Left renal pelvis (tissue), 4 donors: ENCODE data around the gene ZNF764. TPM values are rescaled to one million over a fixed set of nuclear protein-coding genes. Genes with fewer than 3 reads are reported as not detected.
A peak's percentile ranks its signal among the peaks of the same experiment; 100 is the strongest.

Experiments
- DNase-seq, 4 donors: peaks; one replicate each; pipeline ENCODE4 v3.0.0-alpha.2; 2013; ENCODE audit warnings: low read depth in 4 of 4, low spot score in 3 of 4
- polyA plus RNA-seq, 4 donors: library from polyadenylated mRNA; unstranded; fragments of 120-200 nt; gene quantifications; one replicate each; pipeline ENCODE4 v1.2.1, GENCODE V29; 2013; ENCODE audit not compliant: insufficient read length in 4 of 4

ZNF764 gene
- polyA plus RNA-seq, 4 donors, result 10.2 to 15.4 (median 11.6) TPM

GRCh38 chr16:30570636-30571444, 12.7 kb upstream of the ZNF764 start:
- peak in 1 of 4 donors; percentile 38 for DNase-seq

GRCh38 chr16:30569746-30570635, 11.8 kb upstream of the ZNF764 start:
- DNase-seq, result no peak

- DNase-seq, result no peak
Measured at GRCh38 chr16:30569281-30569680, 11.1 kb upstream of the ZNF764 start.

GRCh38 chr16:30567991-30568638, 9.9 kb upstream of the ZNF764 start:
- no peak for DNase-seq

GRCh38 chr16:30567160-30567990, 9.2 kb upstream of the ZNF764 start:
- DNase-seq, result no peak

DNA sequence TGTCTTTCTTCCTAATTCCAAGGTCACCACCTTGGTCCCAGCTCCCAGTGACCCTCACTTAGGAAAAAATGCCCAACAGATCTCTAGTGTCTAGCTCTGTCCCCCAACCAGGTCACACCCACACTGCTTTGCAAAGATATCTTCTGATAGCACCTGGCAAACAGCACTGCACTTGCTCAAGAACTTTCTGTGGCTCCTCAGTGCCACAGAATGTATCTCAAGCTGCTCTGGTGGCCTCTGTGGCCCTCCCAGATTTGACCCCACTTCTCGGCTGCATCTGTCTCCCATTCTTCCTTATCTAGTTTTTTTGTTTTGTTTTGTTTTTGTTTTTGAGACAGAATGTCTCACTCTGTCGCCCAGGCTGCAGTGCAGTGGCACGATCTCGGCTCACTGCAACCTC, 8.4 kb upstream of the ZNF764 start:
- no peak for DNase-seq

GRCh38 chr16:30565984-30566383, 7.8 kb upstream of the ZNF764 start:
- no peak for DNase-seq

- DNase-seq, result no peak
Measured at GRCh38 chr16:30565526-30565925, 7.4 kb upstream of the ZNF764 start.

- DNase-seq, result no peak
Measured at GRCh38 chr16:30562021-30562420, 3.8 kb upstream of the ZNF764 start.

GRCh38 chr16:30561089-30561816, 3.1 kb upstream of the ZNF764 start:
- DNase-seq, result no peak

DNA sequence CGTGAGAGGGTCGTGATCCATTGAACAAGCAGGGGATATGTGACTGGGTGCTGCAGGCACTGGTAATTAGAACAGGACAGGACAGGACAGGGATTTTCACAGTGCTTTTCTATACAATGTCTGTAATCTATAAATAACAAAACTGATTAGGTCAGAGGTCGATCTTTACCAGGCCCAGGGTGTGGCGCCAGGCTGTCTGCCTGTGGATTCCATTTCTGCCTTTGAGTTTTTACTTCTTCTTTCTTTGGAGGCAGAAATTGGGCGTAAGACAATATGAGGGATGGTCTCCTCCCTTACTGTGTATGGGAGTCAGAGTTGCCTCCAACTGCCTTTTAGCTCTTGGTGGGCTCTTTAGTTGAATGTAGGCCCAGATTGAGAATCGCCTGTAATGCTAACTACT, 1.5 kb upstream of the ZNF764 start:
- DNase-seq, result no peak

DNA sequence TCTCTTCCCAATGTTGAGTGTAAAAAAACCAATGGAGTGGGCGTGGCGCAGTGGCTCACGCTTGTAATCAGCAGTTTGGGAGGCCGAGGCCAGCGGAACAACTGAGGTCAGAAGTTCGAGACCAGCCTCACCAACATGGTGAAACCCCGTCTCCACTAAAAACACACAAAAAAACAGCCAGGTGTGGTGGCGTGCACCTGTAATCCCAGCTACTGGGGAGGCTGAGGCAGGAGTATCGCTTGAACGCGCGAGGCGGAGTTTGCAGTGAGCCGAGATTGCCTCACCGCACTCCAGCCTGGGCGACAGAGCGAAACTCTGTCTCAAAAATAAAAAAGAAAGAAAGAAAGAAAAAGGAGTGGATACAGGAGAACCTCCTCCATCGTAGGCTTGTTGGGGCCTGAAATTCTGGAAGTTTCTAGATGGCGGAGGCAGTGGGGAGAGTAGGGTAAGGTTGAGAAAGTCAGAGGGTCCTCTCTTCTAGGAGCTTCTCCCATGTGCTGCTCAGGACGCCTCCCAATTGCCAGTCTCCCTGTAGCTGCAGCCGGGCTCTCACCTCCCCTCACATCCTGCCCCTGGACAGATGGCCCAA, 709 bp upstream of the ZNF764 start:
- no peak for DNase-seq

- DNase-seq, result no peak
Measured at GRCh38 chr16:30557707-30557956, 542 bp downstream of the ZNF764 start.

- no peak for DNase-seq
Measured at GRCh38 chr16:30556125-30556473, 2.1 kb downstream of the ZNF764 start.

DNA sequence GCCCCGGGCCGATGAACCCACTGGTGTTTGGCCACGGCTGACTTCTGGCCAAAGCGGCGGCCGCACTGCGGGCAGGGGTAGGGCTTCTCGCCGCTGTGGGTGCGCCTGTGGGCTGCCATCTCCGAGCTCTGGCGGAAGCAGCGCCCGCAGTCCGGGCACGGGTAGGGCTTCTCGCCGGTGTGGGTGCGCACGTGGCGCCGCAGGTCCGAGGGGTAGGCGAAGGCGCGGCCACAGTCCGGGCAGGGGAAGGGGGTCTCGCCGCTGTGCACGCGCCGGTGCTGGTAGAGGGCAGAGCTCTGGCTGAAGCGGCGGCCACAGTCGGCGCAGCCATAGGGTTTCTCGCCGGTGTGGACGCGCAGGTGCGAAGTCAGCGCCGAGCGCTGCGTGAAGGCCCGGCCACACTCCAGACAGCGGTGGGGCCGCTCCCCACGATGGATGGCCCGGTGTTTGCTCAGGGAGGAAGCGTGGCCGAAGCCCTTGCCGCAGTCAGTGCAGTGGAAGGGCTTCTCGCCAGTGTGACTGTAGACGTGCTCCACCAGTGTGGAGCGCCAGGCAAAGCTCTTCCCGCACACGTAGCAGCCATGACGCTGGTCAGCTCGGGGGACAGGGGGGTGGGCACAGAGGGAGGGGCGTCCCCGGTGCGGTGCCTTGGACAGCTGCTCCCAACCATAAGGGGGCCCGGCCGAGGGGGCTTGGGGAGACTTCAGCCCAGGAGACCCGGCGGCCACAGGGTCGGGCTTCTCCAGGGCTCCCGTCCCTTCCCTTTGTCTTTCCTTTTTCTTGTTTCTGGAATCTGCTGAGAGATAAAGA, 2.7 kb downstream of the ZNF764 start:
- DNase-seq, result no peak

DNA sequence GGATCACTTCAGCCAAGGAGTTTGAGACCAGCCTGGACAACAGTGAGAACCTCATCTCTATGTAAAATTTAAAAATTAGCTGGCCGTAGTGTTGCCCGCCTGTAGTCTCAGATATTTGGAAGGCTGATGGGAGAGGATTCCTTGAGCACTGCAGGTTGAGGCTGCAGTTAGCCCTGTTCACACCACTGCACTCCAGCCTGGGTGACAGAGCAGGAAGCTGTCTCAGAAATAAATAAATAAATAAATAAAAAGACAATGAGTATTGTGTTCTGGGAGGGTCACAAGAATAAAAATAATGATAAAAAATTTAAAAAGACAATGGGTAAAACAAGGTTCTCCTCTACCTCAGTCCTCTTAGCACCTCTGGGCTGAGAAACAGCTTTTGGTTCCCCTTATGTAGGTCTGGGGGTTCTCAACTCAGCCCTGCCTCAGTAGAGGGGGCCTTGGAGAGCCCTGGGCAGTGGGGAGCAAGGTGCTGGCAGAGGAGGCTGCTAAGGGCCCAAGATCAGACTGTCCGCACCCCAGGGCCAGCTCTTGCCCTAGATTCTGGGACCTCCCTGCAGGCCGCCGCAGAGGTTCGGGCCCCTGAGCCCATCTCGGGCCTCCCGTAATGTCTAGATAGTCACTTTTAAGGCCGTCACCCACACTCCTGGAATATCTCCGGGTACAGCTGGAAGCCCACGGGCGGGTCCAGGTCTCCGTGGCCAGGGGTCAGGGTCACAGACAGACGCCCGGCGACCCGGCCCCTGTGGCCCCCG, 3.4 kb downstream of the ZNF764 start:
- DNase-seq, result no peak

DNA sequence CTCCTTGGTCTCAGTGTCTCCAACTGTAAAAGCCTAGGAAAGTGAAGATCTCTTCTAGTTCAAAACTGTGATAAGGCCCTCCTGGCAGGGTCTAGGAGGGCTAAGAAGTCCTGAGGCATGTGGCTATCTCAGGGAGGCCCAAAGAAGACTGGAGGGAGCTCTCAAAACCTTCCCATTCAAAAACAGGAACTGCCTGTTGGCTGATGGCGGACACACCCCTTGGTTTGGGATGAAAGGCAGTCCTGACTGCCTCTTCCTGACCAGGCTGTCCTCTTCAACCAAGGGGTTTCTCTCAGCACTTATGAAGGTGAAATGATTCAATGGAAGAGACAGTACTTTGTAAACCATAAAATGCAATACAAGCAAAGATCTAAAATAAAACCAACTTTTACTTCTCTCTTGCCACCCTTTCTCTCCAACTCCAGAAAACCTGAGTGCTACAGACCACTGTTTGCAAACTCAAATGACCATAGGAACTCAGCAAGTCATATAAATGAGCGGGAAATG, 4.7 kb downstream of the ZNF764 start:
- no peak for DNase-seq

GRCh38 chr16:30552956-30553355, 5.2 kb downstream of the ZNF764 start:
- DNase-seq, result no peak
